Liver (tissue), 9 donors: ENCODE data around the gene A2ML1. TPM values are rescaled to one million over a fixed set of nuclear protein-coding genes. Genes with fewer than 3 reads are reported as not detected.

ENCODE experiments used
- DNase-seq: peaks from one replicate; pipeline ENCODE4 v3.0.0-alpha.2; 2017; ENCODE audit warnings: low spot score
- H3K27ac ChIP-seq, 2 donors: one replicate each; pipeline ENCODE4 v1.7.0; 2013; ENCODE audit warnings: inconsistent platforms in 2 of 2, low read length in 2 of 2, control low read depth in 1 of 2, low read depth in 1 of 2, mild to moderate bottlenecking in 1 of 2
- H3K27me3 ChIP-seq, 4 donors: one replicate each; pipeline versions ENCODE4 v1.6.1 to v1.7.0; 2013; ENCODE audit warnings: low read length in 3 of 4, inconsistent platforms in 1 of 4, mild to moderate bottlenecking in 1 of 4, moderate library complexity in 1 of 4; ENCODE audit not compliant: control insufficient read depth in 4 of 4, insufficient read depth in 4 of 4
- H3K36me3 ChIP-seq, 4 donors: one replicate each; pipeline versions ENCODE4 v1.6.1 to v1.7.0; 2013; ENCODE audit warnings: low read length in 3 of 4, mild to moderate bottlenecking in 3 of 4, low read depth in 1 of 4, moderate library complexity in 1 of 4; ENCODE audit not compliant: control insufficient read depth in 4 of 4, insufficient read depth in 3 of 4
- H3K4me1 ChIP-seq, 4 donors: one replicate each; pipeline versions ENCODE4 v1.6.1 to v1.7.0; 2013; ENCODE audit warnings: low read length in 3 of 4, mild to moderate bottlenecking in 3 of 4, moderate library complexity in 1 of 4; ENCODE audit not compliant: control insufficient read depth in 4 of 4, insufficient read depth in 4 of 4
- H3K4me3 ChIP-seq, 3 donors: one replicate each; pipeline versions ENCODE4 v1.6.1 to v1.7.0; 2013; ENCODE audit warnings: low read length in 3 of 3, control low read depth in 1 of 3, low read depth in 1 of 3, mild to moderate bottlenecking in 1 of 3
- H3K9ac ChIP-seq, 2 donors: one replicate each; pipeline ENCODE4 v1.7.0; 2013; ENCODE audit warnings: low read length in 2 of 2, mild to moderate bottlenecking in 2 of 2, moderate library complexity in 2 of 2, control low read depth in 1 of 2, low read depth in 1 of 2
- H3K9me3 ChIP-seq, 4 donors: one replicate each; pipeline versions ENCODE4 v1.6.1 to v1.7.0; 2013; ENCODE audit warnings: low read length in 3 of 4; ENCODE audit not compliant: control insufficient read depth in 4 of 4
- EGR1 ChIP-seq, 2 donors: IDR thresholded peaks; 2 replicates each; pipeline ENCODE4 v1.6.1; 2016 to 2018; ENCODE audit warnings: antibody characterized with exemption in 2 of 2, low read depth in 2 of 2
- FOXA1 ChIP-seq: IDR thresholded peaks from 2 replicates; pipeline ENCODE4 v1.6.1; 2016; ENCODE audit warnings: antibody characterized with exemption
- FOXA2 ChIP-seq: IDR thresholded peaks from 2 replicates; pipeline ENCODE4 v1.6.1; 2016; ENCODE audit warnings: antibody characterized with exemption
- GABPA ChIP-seq, 2 donors: IDR thresholded peaks in 1 of 2; conservative IDR thresholded peaks in 1 of 2; 2 replicates each; pipeline ENCODE4 v1.6.1; 2016; ENCODE audit warnings: antibody characterized with exemption in 2 of 2, mild to moderate bottlenecking in 1 of 2, moderate library complexity in 1 of 2
- HNF4A ChIP-seq, 2 donors: conservative IDR thresholded peaks; 2 replicates each; pipeline ENCODE4 v1.6.1; 2016; ENCODE audit warnings: antibody characterized with exemption in 2 of 2, mild to moderate bottlenecking in 2 of 2
- HNF4G ChIP-seq: IDR thresholded peaks from 2 replicates; pipeline ENCODE4 v1.6.1; 2016; ENCODE audit warnings: antibody characterized with exemption
- JUND ChIP-seq, 2 donors: IDR thresholded peaks; 2 replicates each; pipeline ENCODE4 v1.6.1; 2016; ENCODE audit warnings: antibody characterized with exemption in 2 of 2
- RAD21 ChIP-seq, 2 donors: IDR thresholded peaks; 2 replicates each; pipeline ENCODE4 v1.6.1; 2016; ENCODE audit warnings: antibody characterized with exemption in 2 of 2, mild to moderate bottlenecking in 2 of 2
- RXRA ChIP-seq, 2 donors: IDR thresholded peaks; 2 replicates each; pipeline ENCODE4 v1.6.1; 2017 to 2018; ENCODE audit warnings: antibody characterized with exemption in 2 of 2, mild to moderate bottlenecking in 1 of 2
- SP1 ChIP-seq: IDR thresholded peaks from 2 replicates; pipeline ENCODE4 v1.6.1; 2018; ENCODE audit warnings: antibody characterized with exemption, mild to moderate bottlenecking
- TAF1 ChIP-seq: conservative IDR thresholded peaks from 2 replicates; pipeline ENCODE4 v1.6.1; 2016; ENCODE audit warnings: antibody characterized with exemption, mild to moderate bottlenecking
- YY1 ChIP-seq: IDR thresholded peaks from 2 replicates; pipeline ENCODE4 v1.6.1; 2016; ENCODE audit warnings: antibody characterized with exemption, mild to moderate bottlenecking
- WGBS: extraction: QIAGEN DNeasy Blood & Tissue Kit; methylation state at CpG from one replicate; pipeline ENCODE4 v1.1.7; 2013; 5-methylcytosine and 5-hydroxymethylcytosine counted together
- polyA plus RNA-seq, 2 donors: library from polyadenylated mRNA; stranded (reverse) in 1 of 2; unstranded in 1 of 2; fragments of 200-250 nt in 1 of 2; fragments of >200 nt in 1 of 2; fragmentation: Nextera tagmentation in 1 of 2; extraction: Ambion mirVana in 1 of 2; gene quantifications; one replicate each; pipeline versions ENCODE4 v1.2.1 to v1.2.3, GENCODE V29; 2013 to 2015
- total RNA-seq, 2 donors: library from RNA; depleted of rRNA; stranded (reverse); fragments of >200 nt; gene quantifications; one replicate each; pipeline ENCODE4 v1.2.3, GENCODE V29; 2014
- TF ChIP-seq, protein P1 (sequence below): fragments of 150-350 bp; IDR thresholded peaks from 2 replicates; pipeline ENCODE4 v1.5.1; 2017; ENCODE audit warnings: improper control_type of control experiment, low read depth, low read length; ENCODE audit not compliant: missing input control
- TF ChIP-seq, protein P2 (sequence below): IDR thresholded peaks from 2 replicates; pipeline ENCODE4 v1.6.1; 2016; ENCODE audit warnings: antibody characterized with exemption, mild to moderate bottlenecking
- TF ChIP-seq, protein P3 (sequence below): IDR thresholded peaks from 2 replicates; pipeline ENCODE4 v1.6.1; 2016; ENCODE audit warnings: antibody characterized with exemption
- donor health status: healthy.
- donor health status: healthy.
- donor health status: healthy.
- donor health status: healthy.
- donor health status: healthy.

A2ML1 gene
- total and polyA plus RNA-seq, 4 donors: 0.03 to 0.19 TPM; not detected in 2

- H3K9ac ChIP-seq: no peak overlapping the region
- H3K27me3 ChIP-seq: no peaks in the 10 kb centered on the region
- H3K4me1 ChIP-seq: no peaks in the 10 kb centered on the region
Measured at GRCh38 chr12:8780389-8780788, 42.0 kb upstream of the A2ML1 start.

DNA sequence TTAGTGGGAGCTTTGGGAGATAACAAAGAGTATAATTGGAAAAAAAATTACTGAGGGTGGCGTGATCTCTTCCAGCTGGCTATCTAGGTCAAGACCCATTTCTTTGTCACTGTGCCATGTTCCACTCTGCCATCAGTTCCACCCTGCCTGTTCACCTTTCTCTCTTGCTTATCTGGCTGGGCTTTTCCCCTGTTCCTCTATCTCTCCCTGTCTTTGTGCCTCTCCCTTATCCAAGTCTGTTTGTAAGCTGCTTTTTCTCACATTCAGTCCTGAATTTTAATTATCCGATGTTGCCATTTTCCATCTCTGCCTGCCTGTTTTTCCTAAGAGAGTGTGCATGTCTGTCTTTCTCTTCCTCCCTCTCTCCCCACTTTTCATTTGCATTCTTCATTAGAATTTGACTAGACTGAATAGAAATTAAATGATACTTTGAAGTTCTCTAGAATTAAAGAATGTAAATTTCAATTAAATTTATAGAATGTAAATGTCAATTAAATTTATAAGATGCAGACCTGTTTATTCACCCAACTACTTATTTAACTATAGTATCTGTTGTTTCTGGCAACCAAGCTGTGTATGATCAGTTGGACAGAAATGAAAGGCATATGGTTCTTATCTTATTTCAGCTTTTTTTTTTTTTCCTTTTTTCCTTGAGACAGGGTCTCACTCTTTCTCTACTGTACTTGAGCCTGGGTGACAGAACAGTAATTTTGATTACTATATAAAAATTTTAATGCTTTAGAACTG, 40.9 kb upstream of the A2ML1 start:
- Histone ChIP-seq H3K4me3 (no peak overlapping the region), H3K9ac (no peak overlapping the region), H3K9me3 (no peaks in the 10 kb centered on the region), H3K27me3 (no peaks in the 10 kb centered on the region), H3K36me3 (no peaks in the 10 kb centered on the region), H3K27ac (no peak overlapping the region), H3K4me1 (no peaks in the 10 kb centered on the region)
- DNase-seq: no peak
- TF ChIP-seq FOXA2 (no peak), YY1 (no peak), EGR1 (IDR thresholded peaks at IDR 0.05; ENCODE audit: low read depth in 2 of 2) (no peak), JUND (IDR thresholded peaks at IDR 0.05) (no peak), RXRA (IDR thresholded peaks at IDR 0.05) (no peak), HNF4G (no peak), SP1 (no peak), TAF1 (no peak)
- TF ChIP-seq, protein P1, sequence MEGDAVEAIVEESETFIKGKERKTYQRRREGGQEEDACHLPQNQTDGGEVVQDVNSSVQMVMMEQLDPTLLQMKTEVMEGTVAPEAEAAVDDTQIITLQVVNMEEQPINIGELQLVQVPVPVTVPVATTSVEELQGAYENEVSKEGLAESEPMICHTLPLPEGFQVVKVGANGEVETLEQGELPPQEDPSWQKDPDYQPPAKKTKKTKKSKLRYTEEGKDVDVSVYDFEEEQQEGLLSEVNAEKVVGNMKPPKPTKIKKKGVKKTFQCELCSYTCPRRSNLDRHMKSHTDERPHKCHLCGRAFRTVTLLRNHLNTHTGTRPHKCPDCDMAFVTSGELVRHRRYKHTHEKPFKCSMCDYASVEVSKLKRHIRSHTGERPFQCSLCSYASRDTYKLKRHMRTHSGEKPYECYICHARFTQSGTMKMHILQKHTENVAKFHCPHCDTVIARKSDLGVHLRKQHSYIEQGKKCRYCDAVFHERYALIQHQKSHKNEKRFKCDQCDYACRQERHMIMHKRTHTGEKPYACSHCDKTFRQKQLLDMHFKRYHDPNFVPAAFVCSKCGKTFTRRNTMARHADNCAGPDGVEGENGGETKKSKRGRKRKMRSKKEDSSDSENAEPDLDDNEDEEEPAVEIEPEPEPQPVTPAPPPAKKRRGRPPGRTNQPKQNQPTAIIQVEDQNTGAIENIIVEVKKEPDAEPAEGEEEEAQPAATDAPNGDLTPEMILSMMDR: no peak
- TF ChIP-seq, protein P2, sequence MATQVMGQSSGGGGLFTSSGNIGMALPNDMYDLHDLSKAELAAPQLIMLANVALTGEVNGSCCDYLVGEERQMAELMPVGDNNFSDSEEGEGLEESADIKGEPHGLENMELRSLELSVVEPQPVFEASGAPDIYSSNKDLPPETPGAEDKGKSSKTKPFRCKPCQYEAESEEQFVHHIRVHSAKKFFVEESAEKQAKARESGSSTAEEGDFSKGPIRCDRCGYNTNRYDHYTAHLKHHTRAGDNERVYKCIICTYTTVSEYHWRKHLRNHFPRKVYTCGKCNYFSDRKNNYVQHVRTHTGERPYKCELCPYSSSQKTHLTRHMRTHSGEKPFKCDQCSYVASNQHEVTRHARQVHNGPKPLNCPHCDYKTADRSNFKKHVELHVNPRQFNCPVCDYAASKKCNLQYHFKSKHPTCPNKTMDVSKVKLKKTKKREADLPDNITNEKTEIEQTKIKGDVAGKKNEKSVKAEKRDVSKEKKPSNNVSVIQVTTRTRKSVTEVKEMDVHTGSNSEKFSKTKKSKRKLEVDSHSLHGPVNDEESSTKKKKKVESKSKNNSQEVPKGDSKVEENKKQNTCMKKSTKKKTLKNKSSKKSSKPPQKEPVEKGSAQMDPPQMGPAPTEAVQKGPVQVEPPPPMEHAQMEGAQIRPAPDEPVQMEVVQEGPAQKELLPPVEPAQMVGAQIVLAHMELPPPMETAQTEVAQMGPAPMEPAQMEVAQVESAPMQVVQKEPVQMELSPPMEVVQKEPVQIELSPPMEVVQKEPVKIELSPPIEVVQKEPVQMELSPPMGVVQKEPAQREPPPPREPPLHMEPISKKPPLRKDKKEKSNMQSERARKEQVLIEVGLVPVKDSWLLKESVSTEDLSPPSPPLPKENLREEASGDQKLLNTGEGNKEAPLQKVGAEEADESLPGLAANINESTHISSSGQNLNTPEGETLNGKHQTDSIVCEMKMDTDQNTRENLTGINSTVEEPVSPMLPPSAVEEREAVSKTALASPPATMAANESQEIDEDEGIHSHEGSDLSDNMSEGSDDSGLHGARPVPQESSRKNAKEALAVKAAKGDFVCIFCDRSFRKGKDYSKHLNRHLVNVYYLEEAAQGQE: no peak
- 88% methylated on average over 2 of the region's 2 CpGs for WGBS

More at GRCh38 chr12:8780389-8780788, 42.0 kb upstream of the A2ML1 start:
- no peak overlapping the region for H3K4me3 ChIP-seq
- H3K27ac ChIP-seq: no peak overlapping the region
- no peak for DNase-seq
- H3K9me3 ChIP-seq: no peaks in the 10 kb centered on the region
- no peaks in the 10 kb centered on the region for H3K36me3 ChIP-seq
- WGBS: 80% methylated on average over 1 of the region's 1 CpG
- TF ChIP-seq RXRA (IDR thresholded peaks at IDR 0.05): no peak
- no peak for TF ChIP-seq SP1
- TF ChIP-seq, protein P1: peak; percentile 29
- TF ChIP-seq EGR1 (IDR thresholded peaks at IDR 0.05; ENCODE audit: low read depth in 2 of 2): no peak
- TF ChIP-seq RAD21 (IDR thresholded peaks at IDR 0.05): peak; percentile 54 to 57
- TF ChIP-seq HNF4A (conservative IDR thresholded peaks at IDR 0.05): no peak
- TF ChIP-seq, protein P3, sequence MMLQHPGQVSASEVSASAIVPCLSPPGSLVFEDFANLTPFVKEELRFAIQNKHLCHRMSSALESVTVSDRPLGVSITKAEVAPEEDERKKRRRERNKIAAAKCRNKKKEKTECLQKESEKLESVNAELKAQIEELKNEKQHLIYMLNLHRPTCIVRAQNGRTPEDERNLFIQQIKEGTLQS: no peak
- no peak for TF ChIP-seq FOXA1
- TF ChIP-seq, protein P2: no peak
- TF ChIP-seq GABPA (IDR thresholded peaks at IDR 0.05 in 1 of 2, conservative IDR thresholded peaks at IDR 0.05 in 1 of 2): no peak
